ENCODE measurements around the gene OR10A4.

GRCh38 chr11:6844356-6844755, 32.1 kb upstream of the OR10A4 start:
- no peak for TF ChIP-seq CBFB (CRISPR knock-in tag; IDR thresholded peaks at IDR 0.05)
- no peak for TF ChIP-seq RAD21 (CRISPR knock-in tag; conservative IDR thresholded peaks at IDR 0.05 in 1 of 2, IDR thresholded peaks at IDR 0.05 in 1 of 2)
- TF ChIP-seq POLR2AphosphoS5 (IDR thresholded peaks at IDR 0.05; ENCODE audit: control insufficient read depth, insufficient read depth, low read depth, low read length): no peak
- TF ChIP-seq SMC3 (conservative IDR thresholded peaks at IDR 0.05; ENCODE audit: insufficient read depth, low read depth, low read length): no peak
- no peak for TF ChIP-seq ETV5 (CRISPR knock-in tag; IDR thresholded peaks at IDR 0.05; ENCODE audit: low read depth)
- no peak for TF ChIP-seq PATZ1 (CRISPR knock-in tag; IDR thresholded peaks at IDR 0.05; ENCODE audit: borderline replicate concordance)
- TF ChIP-seq HMBOX1 (IDR thresholded peaks at IDR 0.05): no peak
- no peak for TF ChIP-seq ZNF589 (CRISPR knock-in tag; IDR thresholded peaks at IDR 0.05; ENCODE audit: low read depth)
